HL-60 (cell line): ENCODE measurements around the gene ACVR1B.

Experiments
- CTCF ChIP-seq: IDR thresholded peaks from one replicate; pipeline ENCODE4 v1.5.1; 2011; ENCODE audit warnings: low read length, control low read depth, inconsistent platforms; ENCODE audit not compliant: insufficient read depth
- GABPA ChIP-seq: IDR thresholded peaks from 2 replicates; pipeline ENCODE4 v1.6.1; 2012; ENCODE audit warnings: low read depth
- POLR2AphosphoS5 ChIP-seq: IDR thresholded peaks from 2 replicates; pipeline ENCODE4 v1.6.1; 2012; ENCODE audit warnings: low read depth
- REST ChIP-seq: IDR thresholded peaks from 2 replicates; pipeline ENCODE4 v1.6.1; 2012; ENCODE audit warnings: low read depth; ENCODE audit not compliant: insufficient replicate concordance
- SPI1 ChIP-seq: IDR thresholded peaks from 2 replicates; pipeline ENCODE4 v1.6.1; 2012; ENCODE audit warnings: low read depth, mild to moderate bottlenecking, borderline replicate concordance

GRCh38 chr12:51959211-51959610 lies 7.7 kb downstream of the ACVR1B start:
- TF ChIP-seq REST (no peak), CTCF (no peak), SPI1 (no peak), POLR2AphosphoS5 (no peak), GABPA (no peak)
